GM23338 (cell line): Measurements from ENCODE around the gene SCML1. TPM values are rescaled to one million over a fixed set of nuclear protein-coding genes. Genes with fewer than 3 reads are reported as not detected.

Experiments used
- ATAC-seq: fragments of 200-7000 bp; cut with Tn5 transposase; 3 replicates; pipeline ENCODE4 v1.9.1; 2020
- DNase-seq: peaks from one replicate; pipeline ENCODE4 v3.0.0-alpha.2; 2015; ENCODE audit warnings: low spot score
- H2AFZ ChIP-seq: fragments of 200-600 bp; sonication (generic); 2 replicates; pipeline ENCODE4 v1.8.0; 2016; ENCODE audit warnings: antibody characterized with exemption, mild to moderate bottlenecking, moderate library complexity
- H3F3A ChIP-seq: fragments of 200-600 bp; sonication (generic); replicated peaks from 2 replicates; pipeline ENCODE4 v1.8.0; 2017; ENCODE audit warnings: antibody characterized with exemption, mixed run types, low read depth
- H3K27ac ChIP-seq: fragments of 200-600 bp; sonication (generic); 2 replicates; pipeline ENCODE4 v1.6.1; 2016; ENCODE audit warnings: low read depth
- H3K27me3 ChIP-seq: fragments of 200-600 bp; sonication (generic); 2 replicates; pipeline ENCODE4 v1.8.0; 2016; ENCODE audit warnings: mild to moderate bottlenecking, mixed run types, moderate library complexity; ENCODE audit not compliant: insufficient read depth
- H3K36me3 ChIP-seq: fragments of 200-600 bp; sonication (generic); 2 replicates; pipeline ENCODE4 v1.8.0; 2016; ENCODE audit warnings: mild to moderate bottlenecking; ENCODE audit not compliant: insufficient read depth
- H3K4me1 ChIP-seq: fragments of 200-600 bp; sonication (generic); 2 replicates; pipeline ENCODE4 v1.8.0; 2016; ENCODE audit warnings: mild to moderate bottlenecking, moderate library complexity; ENCODE audit not compliant: insufficient read depth
- H3K4me2 ChIP-seq: fragments of 200-600 bp; sonication (generic); 2 replicates; pipeline ENCODE4 v1.7.1; 2017; ENCODE audit warnings: mixed run types
- H3K4me3 ChIP-seq: fragments of 200-600 bp; sonication (generic); 2 replicates; pipeline ENCODE4 v1.6.1; 2016; ENCODE audit warnings: mixed run types
- H3K79me2 ChIP-seq: fragments of 200-600 bp; sonication (generic); replicated peaks from 2 replicates; pipeline ENCODE4 v1.8.0; 2017; ENCODE audit warnings: mild to moderate bottlenecking; ENCODE audit not compliant: insufficient read depth
- H3K9me2 ChIP-seq: fragments of 200-600 bp; sonication (generic); 2 replicates; pipeline ENCODE4 v1.8.0; 2017; ENCODE audit not compliant: insufficient read depth
- H4K20me1 ChIP-seq: fragments of 200-600 bp; sonication (generic); replicated peaks from 2 replicates; pipeline ENCODE4 v1.8.0; 2017; ENCODE audit warnings: mild to moderate bottlenecking; ENCODE audit not compliant: insufficient read depth
- H3K27ac Mint-ChIP-seq: 2 replicates; pipeline ENCODE4 v1.8.0; 2020; ENCODE audit warnings: inconsistent platforms, mild to moderate bottlenecking, moderate library complexity, mixed read lengths
- H3K27me3 Mint-ChIP-seq: 3 replicates; pipeline ENCODE4 v1.8.0; 2022; ENCODE audit warnings: low read depth, mild to moderate bottlenecking, moderate library complexity, mixed read lengths, inconsistent platforms; ENCODE audit not compliant: insufficient read depth, poor library complexity
- H3K36me3 Mint-ChIP-seq: 3 replicates; pipeline ENCODE4 v1.8.0; 2021; ENCODE audit warnings: low read depth, mild to moderate bottlenecking, inconsistent platforms, moderate library complexity, mixed read lengths
- H3K4me1 Mint-ChIP-seq: 3 replicates; pipeline ENCODE4 v1.8.0; 2020; ENCODE audit warnings: mild to moderate bottlenecking, inconsistent platforms, mixed read lengths
- H3K4me3 Mint-ChIP-seq: 3 replicates; pipeline ENCODE4 v1.8.0; 2021; ENCODE audit warnings: moderate library complexity, mild to moderate bottlenecking, inconsistent platforms, mixed read lengths
- H3K9me3 Mint-ChIP-seq: 3 replicates; pipeline ENCODE4 v1.8.0; 2020; ENCODE audit warnings: moderate library complexity, mild to moderate bottlenecking, inconsistent platforms, mixed read lengths
- CREB1 ChIP-seq: fragments of 250-450 bp; sonication (Bioruptor Pico); IDR thresholded peaks from 2 replicates; pipeline ENCODE4 v1.5.0; 2020; ENCODE audit warnings: low read depth, mild to moderate bottlenecking, moderate library complexity
- EZH2 ChIP-seq: fragments of 200-600 bp; sonication (generic); IDR thresholded peaks from one replicate; pipeline ENCODE4 v1.8.0; 2017; ENCODE audit warnings: antibody characterized with exemption, mild to moderate bottlenecking, low read depth; ENCODE audit not compliant: unreplicated experiment
- EZH2phosphoT487 ChIP-seq: fragments of 200-600 bp; sonication (generic); IDR thresholded peaks from one replicate; pipeline ENCODE4 v1.8.1; 2018; ENCODE audit warnings: antibody characterized with exemption; ENCODE audit not compliant: unreplicated experiment
- JUNB ChIP-seq: IDR thresholded peaks from one replicate; pipeline ENCODE4 v1.6.1; 2016; ENCODE audit warnings: antibody characterized with exemption; ENCODE audit not compliant: unreplicated experiment
- NANOG ChIP-seq: IDR thresholded peaks from 2 replicates; pipeline ENCODE4 v1.6.1; 2016; ENCODE audit warnings: antibody characterized with exemption, borderline replicate concordance
- POLR2AphosphoS5 ChIP-seq: IDR thresholded peaks from 2 replicates; pipeline ENCODE4 v1.6.1; 2016; ENCODE audit warnings: antibody characterized with exemption, low read depth
- STAT1 ChIP-seq: IDR thresholded peaks from one replicate; pipeline ENCODE4 v1.6.1; 2016; ENCODE audit warnings: antibody characterized with exemption; ENCODE audit not compliant: unreplicated experiment
- ZNF114 ChIP-seq: fragments of 250-450 bp; sonication (Bioruptor Pico); IDR thresholded peaks from 2 replicates; pipeline ENCODE4 v1.5.0; 2020; ENCODE audit warnings: mild to moderate bottlenecking, moderate library complexity
- ZNF331 ChIP-seq: fragments of 250-450 bp; sonication (Bioruptor Pico); IDR thresholded peaks from 2 replicates; pipeline ENCODE4 v1.5.0; 2020; ENCODE audit warnings: low read depth, mild to moderate bottlenecking, moderate library complexity
- polyA plus RNA-seq: library from polyadenylated mRNA; unstranded; fragments of >200 nt; fragmentation: Nextera tagmentation; extraction: Ambion mirVana; gene quantifications from 2 replicates; pipeline ENCODE4 v1.2.1, GENCODE V29; 2016
- total RNA-seq: library from RNA; depleted of rRNA; stranded (reverse); fragments of >200 nt; shearing (Covaris generic); gene quantifications from 2 replicates; pipeline ENCODE4 v1.2.3, GENCODE V29; 2014
- TF ChIP-seq, protein P1 (sequence below), 2 experiments: fragments of 200-600 bp in 1 of 2; sonication (generic) in 1 of 2; conservative IDR thresholded peaks; 2 replicates each; pipeline versions ENCODE4 v1.5.1 to v1.6.1; 2016 to 2017; ENCODE audit warnings: antibody characterized with exemption in 2 of 2, low read depth in 2 of 2, mild to moderate bottlenecking in 2 of 2, moderate library complexity in 1 of 2
- TF ChIP-seq, protein P2 (sequence below): IDR thresholded peaks from one replicate; pipeline ENCODE4 v1.6.1; 2018; ENCODE audit warnings: antibody characterized with exemption; ENCODE audit not compliant: unreplicated experiment
- TF ChIP-seq, protein P3 (sequence below): IDR thresholded peaks from 2 replicates; pipeline ENCODE4 v1.6.1; 2016; ENCODE audit warnings: antibody characterized with exemption
- TF ChIP-seq, protein P4 (sequence below): fragments of 250-450 bp; sonication (Bioruptor Pico); IDR thresholded peaks from 2 replicates; pipeline ENCODE4 v1.5.0; 2020; ENCODE audit warnings: mild to moderate bottlenecking, moderate library complexity

SCML1 gene
- total and polyA plus RNA-seq, 2 experiments from 2014 or later, result 5.4 to 6.4 TPM

DNA sequence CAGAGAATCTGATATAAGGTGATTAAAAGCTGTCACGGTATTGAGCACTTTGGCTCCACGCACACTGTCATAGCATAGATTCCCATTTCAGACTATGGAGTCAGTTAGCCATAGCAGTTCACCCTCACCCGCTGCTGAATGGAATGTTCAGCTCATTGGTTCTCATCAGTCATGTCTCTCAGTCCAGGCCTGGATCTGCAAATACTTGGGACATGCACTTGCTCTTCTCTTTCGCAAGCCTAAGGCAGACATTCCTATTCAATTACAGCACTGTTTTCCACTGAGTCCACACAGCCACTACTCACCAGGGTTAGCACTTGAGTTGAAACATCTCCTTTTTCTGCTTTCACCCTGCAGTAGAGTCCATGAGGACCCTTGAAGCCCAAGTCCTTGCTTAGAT lies 30.6 kb upstream of the SCML1 start:
- Histone ChIP-seq H3K4me1 (no peaks in the 10 kb centered on the region), H3K4me2 (no peak overlapping the region), H3K79me2 (no peaks in the 10 kb centered on the region), H3K36me3 (no peaks in the 10 kb centered on the region), H2AFZ (no peak overlapping the region), H4K20me1 (no peaks in the 10 kb centered on the region), H3K27ac (no peak overlapping the region), H3K27me3 (no peaks in the 10 kb centered on the region), H3K4me3 (no peak overlapping the region), H3F3A (no peaks in the 10 kb centered on the region), H3K9me2 (no peaks in the 10 kb centered on the region)
- no peak for ATAC-seq
- Mint-ChIP-seq H3K4me1 (no peaks in the 10 kb centered on the region), H3K27ac (no peak overlapping the region), H3K4me3 (no peak overlapping the region), H3K36me3 (no peaks in the 10 kb centered on the region), H3K9me3 (no peaks in the 10 kb centered on the region), H3K27me3 (peaks cover 2% of the 10 kb centered on the region)
- DNase-seq, result no peak
- TF ChIP-seq, protein P1, sequence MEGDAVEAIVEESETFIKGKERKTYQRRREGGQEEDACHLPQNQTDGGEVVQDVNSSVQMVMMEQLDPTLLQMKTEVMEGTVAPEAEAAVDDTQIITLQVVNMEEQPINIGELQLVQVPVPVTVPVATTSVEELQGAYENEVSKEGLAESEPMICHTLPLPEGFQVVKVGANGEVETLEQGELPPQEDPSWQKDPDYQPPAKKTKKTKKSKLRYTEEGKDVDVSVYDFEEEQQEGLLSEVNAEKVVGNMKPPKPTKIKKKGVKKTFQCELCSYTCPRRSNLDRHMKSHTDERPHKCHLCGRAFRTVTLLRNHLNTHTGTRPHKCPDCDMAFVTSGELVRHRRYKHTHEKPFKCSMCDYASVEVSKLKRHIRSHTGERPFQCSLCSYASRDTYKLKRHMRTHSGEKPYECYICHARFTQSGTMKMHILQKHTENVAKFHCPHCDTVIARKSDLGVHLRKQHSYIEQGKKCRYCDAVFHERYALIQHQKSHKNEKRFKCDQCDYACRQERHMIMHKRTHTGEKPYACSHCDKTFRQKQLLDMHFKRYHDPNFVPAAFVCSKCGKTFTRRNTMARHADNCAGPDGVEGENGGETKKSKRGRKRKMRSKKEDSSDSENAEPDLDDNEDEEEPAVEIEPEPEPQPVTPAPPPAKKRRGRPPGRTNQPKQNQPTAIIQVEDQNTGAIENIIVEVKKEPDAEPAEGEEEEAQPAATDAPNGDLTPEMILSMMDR (conservative IDR thresholded peaks at IDR 0.05; ENCODE audit: low read depth in 2 of 2), result no peak
- TF ChIP-seq, protein P2, sequence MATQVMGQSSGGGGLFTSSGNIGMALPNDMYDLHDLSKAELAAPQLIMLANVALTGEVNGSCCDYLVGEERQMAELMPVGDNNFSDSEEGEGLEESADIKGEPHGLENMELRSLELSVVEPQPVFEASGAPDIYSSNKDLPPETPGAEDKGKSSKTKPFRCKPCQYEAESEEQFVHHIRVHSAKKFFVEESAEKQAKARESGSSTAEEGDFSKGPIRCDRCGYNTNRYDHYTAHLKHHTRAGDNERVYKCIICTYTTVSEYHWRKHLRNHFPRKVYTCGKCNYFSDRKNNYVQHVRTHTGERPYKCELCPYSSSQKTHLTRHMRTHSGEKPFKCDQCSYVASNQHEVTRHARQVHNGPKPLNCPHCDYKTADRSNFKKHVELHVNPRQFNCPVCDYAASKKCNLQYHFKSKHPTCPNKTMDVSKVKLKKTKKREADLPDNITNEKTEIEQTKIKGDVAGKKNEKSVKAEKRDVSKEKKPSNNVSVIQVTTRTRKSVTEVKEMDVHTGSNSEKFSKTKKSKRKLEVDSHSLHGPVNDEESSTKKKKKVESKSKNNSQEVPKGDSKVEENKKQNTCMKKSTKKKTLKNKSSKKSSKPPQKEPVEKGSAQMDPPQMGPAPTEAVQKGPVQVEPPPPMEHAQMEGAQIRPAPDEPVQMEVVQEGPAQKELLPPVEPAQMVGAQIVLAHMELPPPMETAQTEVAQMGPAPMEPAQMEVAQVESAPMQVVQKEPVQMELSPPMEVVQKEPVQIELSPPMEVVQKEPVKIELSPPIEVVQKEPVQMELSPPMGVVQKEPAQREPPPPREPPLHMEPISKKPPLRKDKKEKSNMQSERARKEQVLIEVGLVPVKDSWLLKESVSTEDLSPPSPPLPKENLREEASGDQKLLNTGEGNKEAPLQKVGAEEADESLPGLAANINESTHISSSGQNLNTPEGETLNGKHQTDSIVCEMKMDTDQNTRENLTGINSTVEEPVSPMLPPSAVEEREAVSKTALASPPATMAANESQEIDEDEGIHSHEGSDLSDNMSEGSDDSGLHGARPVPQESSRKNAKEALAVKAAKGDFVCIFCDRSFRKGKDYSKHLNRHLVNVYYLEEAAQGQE, result no peak
- TF ChIP-seq POLR2AphosphoS5 (no peak), ZNF331 (CRISPR knock-in tag) (no peak), EZH2 (no peak), CREB1 (CRISPR knock-in tag) (no peak), NANOG (no peak), ZNF114 (CRISPR knock-in tag) (no peak), JUNB (no peak), STAT1 (no peak), EZH2phosphoT487 (no peak)
- TF ChIP-seq, protein P3, sequence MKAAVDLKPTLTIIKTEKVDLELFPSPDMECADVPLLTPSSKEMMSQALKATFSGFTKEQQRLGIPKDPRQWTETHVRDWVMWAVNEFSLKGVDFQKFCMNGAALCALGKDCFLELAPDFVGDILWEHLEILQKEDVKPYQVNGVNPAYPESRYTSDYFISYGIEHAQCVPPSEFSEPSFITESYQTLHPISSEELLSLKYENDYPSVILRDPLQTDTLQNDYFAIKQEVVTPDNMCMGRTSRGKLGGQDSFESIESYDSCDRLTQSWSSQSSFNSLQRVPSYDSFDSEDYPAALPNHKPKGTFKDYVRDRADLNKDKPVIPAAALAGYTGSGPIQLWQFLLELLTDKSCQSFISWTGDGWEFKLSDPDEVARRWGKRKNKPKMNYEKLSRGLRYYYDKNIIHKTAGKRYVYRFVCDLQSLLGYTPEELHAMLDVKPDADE, result no peak
- TF ChIP-seq, protein P4, sequence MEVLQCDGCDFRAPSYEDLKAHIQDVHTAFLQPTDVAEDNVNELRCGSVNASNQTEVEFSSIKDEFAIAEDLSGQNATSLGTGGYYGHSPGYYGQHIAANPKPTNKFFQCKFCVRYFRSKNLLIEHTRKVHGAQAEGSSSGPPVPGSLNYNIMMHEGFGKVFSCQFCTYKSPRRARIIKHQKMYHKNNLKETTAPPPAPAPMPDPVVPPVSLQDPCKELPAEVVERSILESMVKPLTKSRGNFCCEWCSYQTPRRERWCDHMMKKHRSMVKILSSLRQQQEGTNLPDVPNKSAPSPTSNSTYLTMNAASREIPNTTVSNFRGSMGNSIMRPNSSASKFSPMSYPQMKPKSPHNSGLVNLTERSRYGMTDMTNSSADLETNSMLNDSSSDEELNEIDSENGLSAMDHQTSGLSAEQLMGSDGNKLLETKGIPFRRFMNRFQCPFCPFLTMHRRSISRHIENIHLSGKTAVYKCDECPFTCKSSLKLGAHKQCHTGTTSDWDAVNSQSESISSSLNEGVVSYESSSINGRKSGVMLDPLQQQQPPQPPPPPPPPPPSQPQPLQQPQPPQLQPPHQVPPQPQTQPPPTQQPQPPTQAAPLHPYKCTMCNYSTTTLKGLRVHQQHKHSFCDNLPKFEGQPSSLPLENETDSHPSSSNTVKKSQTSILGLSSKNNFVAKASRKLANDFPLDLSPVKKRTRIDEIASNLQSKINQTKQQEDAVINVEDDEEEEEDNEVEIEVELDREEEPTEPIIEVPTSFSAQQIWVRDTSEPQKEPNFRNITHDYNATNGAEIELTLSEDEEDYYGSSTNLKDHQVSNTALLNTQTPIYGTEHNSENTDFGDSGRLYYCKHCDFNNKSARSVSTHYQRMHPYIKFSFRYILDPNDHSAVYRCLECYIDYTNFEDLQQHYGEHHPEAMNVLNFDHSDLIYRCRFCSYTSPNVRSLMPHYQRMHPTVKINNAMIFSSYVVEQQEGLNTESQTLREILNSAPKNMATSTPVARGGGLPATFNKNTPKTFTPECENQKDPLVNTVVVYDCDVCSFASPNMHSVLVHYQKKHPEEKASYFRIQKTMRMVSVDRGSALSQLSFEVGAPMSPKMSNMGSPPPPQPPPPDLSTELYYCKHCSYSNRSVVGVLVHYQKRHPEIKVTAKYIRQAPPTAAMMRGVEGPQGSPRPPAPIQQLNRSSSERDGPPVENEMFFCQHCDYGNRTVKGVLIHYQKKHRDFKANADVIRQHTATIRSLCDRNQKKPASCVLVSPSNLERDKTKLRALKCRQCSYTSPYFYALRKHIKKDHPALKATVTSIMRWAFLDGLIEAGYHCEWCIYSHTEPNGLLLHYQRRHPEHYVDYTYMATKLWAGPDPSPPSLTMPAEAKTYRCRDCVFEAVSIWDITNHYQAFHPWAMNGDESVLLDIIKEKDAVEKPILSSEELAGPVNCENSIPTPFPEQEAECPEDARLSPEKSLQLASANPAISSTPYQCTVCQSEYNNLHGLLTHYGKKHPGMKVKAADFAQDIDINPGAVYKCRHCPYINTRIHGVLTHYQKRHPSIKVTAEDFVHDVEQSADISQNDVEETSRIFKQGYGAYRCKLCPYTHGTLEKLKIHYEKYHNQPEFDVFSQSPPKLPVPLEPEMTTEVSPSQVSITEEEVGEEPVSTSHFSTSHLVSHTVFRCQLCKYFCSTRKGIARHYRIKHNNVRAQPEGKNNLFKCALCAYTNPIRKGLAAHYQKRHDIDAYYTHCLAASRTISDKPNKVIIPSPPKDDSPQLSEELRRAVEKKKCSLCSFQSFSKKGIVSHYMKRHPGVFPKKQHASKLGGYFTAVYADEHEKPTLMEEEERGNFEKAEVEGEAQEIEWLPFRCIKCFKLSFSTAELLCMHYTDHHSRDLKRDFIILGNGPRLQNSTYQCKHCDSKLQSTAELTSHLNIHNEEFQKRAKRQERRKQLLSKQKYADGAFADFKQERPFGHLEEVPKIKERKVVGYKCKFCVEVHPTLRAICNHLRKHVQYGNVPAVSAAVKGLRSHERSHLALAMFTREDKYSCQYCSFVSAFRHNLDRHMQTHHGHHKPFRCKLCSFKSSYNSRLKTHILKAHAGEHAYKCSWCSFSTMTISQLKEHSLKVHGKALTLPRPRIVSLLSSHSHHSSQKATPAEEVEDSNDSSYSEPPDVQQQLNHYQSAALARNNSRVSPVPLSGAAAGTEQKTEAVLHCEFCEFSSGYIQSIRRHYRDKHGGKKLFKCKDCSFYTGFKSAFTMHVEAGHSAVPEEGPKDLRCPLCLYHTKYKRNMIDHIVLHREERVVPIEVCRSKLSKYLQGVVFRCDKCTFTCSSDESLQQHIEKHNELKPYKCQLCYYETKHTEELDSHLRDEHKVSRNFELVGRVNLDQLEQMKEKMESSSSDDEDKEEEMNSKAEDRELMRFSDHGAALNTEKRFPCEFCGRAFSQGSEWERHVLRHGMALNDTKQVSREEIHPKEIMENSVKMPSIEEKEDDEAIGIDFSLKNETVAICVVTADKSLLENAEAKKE (CRISPR knock-in tag), result no peak
